ENCODE results near the gene RALGDS. TPM values are rescaled to one million over a fixed set of nuclear protein-coding genes. Genes with fewer than 3 reads are reported as not detected.
A peak's percentile ranks its signal among the peaks of the same experiment; 100 is the strongest.

The RALGDS gene
- total and polyA plus RNA-seq, 9 of the 15 experiments (the other 6 are each of a cell fraction or from before 2014, with no cell fraction given): 0.75 to 43.3 (median 27.1) TPM

GRCh38 chr9:133151601-133152525 is 30.8 kb upstream of the RALGDS start (continued):
- TF ChIP-seq ZNF592 (IDR thresholded peaks at IDR 0.05) (no peak), MAX (CRISPR knock-in tag; IDR thresholded peaks at IDR 0.05) (no peak), POLR2G (IDR thresholded peaks at IDR 0.05; ENCODE audit: low read depth, low read length) (peak; percentile 33; the same call in 1 of the 2 replicates), SNRNP70 (optimal IDR thresholded peaks at IDR 0.05; ENCODE audit: low read depth, low read length) (peak; percentile 43), TCF3 (CRISPR knock-in tag; IDR thresholded peaks at IDR 0.05) (no peak), TCF7L2 (IDR thresholded peaks at IDR 0.05; ENCODE audit: low read depth, low read length) (no peak), RFX5 (IDR thresholded peaks at IDR 0.05; ENCODE audit: low read depth, low read length) (no peak), ZNF507 (tag; conservative IDR thresholded peaks at IDR 0.05) (no peak), ELF1 (tag; IDR thresholded peaks at IDR 0.05) (no peak), SUPT5H (IDR thresholded peaks at IDR 0.05) (0 out of 2 replicates have a peak, but pooled peaks have one; percentile 34), EHMT2 (IDR thresholded peaks at IDR 0.05) (no peak), NFIC (IDR thresholded peaks at IDR 0.05) (no peak), ERF (CRISPR knock-in tag; IDR thresholded peaks at IDR 0.05) (0 out of 2 replicates have a peak, but pooled peaks have one; percentile 23), ZNF239 (CRISPR knock-in tag; IDR thresholded peaks at IDR 0.05) (no peak), ZNF511 (CRISPR knock-in tag; IDR thresholded peaks at IDR 0.05) (no peak), MXI1 (IDR thresholded peaks at IDR 0.05; ENCODE audit: low read depth, low read length) (no peak), ZNF449 (CRISPR knock-in tag; IDR thresholded peaks at IDR 0.05) (no peak), HMBOX1 (IDR thresholded peaks at IDR 0.05) (no peak), TCF15 (CRISPR knock-in tag; IDR thresholded peaks at IDR 0.05) (no peak), SRSF3 (IDR thresholded peaks at IDR 0.05; ENCODE audit: insufficient read depth, low read length) (no peak), NCOR1 (IDR thresholded peaks at IDR 0.05) (no peak)
